ENCODE results near the gene EARS2.
"Not testable (repeated sequence)": the region's sequence is repeated elsewhere in the genome, so short reads cannot be mapped to it uniquely, and the experiment has no call there.

GRCh38 chr16:23583271-23583670 lies 26.1 kb upstream of the EARS2 start:
- not testable (repeated sequence) for TF ChIP-seq CTCF (IDR thresholded peaks at IDR 0.05 in 8 of 11, conservative IDR thresholded peaks at IDR 0.05 in 3 of 11); POLR2A (IDR thresholded peaks at IDR 0.05); POLR2AphosphoS5 (IDR thresholded peaks at IDR 0.05)
